Measurements from ENCODE around the gene SHC3.

The SHC3 gene

GRCh38 chr9:89049646-89050045 is 129.0 kb downstream of the SHC3 start:
- H3K4me1 ChIP-seq: peaks cover 0 to 11% (median 4%) of the 10 kb centered on the region in 4 donors
- no peaks in the 10 kb centered on the region for H3K27me3 ChIP-seq
- intact Hi-C loops (cut with DNase I; ENCODE audit: low total_unique reads): no loop called here
- H3K9me3 ChIP-seq: no peaks in the 10 kb centered on the region
- TF ChIP-seq CTCF (IDR thresholded peaks at IDR 0.05): no peak
- no peaks in the 10 kb centered on the region for H3K36me3 ChIP-seq
- no peak overlapping the region for H3K4me3 ChIP-seq
- H3K27ac ChIP-seq: no peak overlapping the region
- DNase-seq: no peak

GRCh38 chr9:89048616-89049015 is 130.0 kb downstream of the SHC3 start:
- intact Hi-C loops (cut with DNase I; ENCODE audit: low total_unique reads): no loop called here
- H3K9me3 ChIP-seq: no peaks in the 10 kb centered on the region
- DNase-seq: no peak

GRCh38 chr9:89047667-89048066 is 131.0 kb downstream of the SHC3 start:
- Histone ChIP-seq H3K9me3 (no peaks in the 10 kb centered on the region), H3K36me3 (no peaks in the 10 kb centered on the region), H3K27ac (no peak overlapping the region), H3K4me1 (peaks cover 0 to 11% (median 4%) of the 10 kb centered on the region in 4 donors), H3K27me3 (no peaks in the 10 kb centered on the region), H3K4me3 (no peak overlapping the region)
- no peak for DNase-seq
- no peak for TF ChIP-seq CTCF (IDR thresholded peaks at IDR 0.05)
- intact Hi-C loops (cut with DNase I; ENCODE audit: low total_unique reads): no loop called here

More at GRCh38 chr9:89048616-89049015, 130.0 kb downstream of the SHC3 start:
- no peak overlapping the region for H3K27ac ChIP-seq
- no peak for TF ChIP-seq CTCF (IDR thresholded peaks at IDR 0.05)
- no peaks in the 10 kb centered on the region for H3K27me3 ChIP-seq
- H3K4me3 ChIP-seq: no peak overlapping the region
- no peaks in the 10 kb centered on the region for H3K36me3 ChIP-seq
- H3K4me1 ChIP-seq: peaks cover 0 to 11% (median 4%) of the 10 kb centered on the region in 4 donors

DNA sequence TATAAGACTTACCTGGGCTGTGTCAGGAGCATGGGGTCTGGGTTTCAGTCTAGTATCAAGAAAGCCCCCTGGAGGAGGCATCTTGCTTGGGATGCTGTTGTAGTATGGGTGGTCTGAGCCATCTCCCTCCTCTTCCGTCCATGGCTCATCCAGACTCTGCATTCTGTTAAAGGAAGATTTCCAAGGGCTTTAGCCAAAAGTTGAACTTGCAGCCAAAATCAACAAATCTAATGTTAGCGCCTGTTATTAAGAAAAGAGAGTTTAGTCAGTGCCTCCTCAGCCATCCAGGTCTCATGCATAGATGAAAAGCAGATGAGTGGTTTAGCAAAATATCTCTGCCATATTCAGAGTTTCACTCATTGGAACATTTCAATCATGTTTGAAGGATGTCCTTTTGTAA is 131.8 kb downstream of the SHC3 start:
- no peak for TF ChIP-seq CTCF (IDR thresholded peaks at IDR 0.05)
- Histone ChIP-seq H3K9me3 (no peaks in the 10 kb centered on the region), H3K27me3 (no peaks in the 10 kb centered on the region), H3K4me3 (no peak overlapping the region), H3K27ac (no peak overlapping the region), H3K4me1 (peaks cover 0 to 11% (median 4%) of the 10 kb centered on the region in 4 donors), H3K36me3 (no peaks in the 10 kb centered on the region)
- intact Hi-C loops (cut with DNase I; ENCODE audit: low total_unique reads): no loop called here
- DNase-seq: no peak

- no peak overlapping the region for H3K27ac ChIP-seq
- H3K4me3 ChIP-seq: no peak overlapping the region
- H3K9me3 ChIP-seq: no peaks in the 10 kb centered on the region
- no peak for TF ChIP-seq CTCF (IDR thresholded peaks at IDR 0.05)
- intact Hi-C loops (cut with DNase I; ENCODE audit: low total_unique reads): no loop called here
- H3K4me1 ChIP-seq: peaks cover 0 to 11% (median 4%) of the 10 kb centered on the region in 4 donors
- H3K36me3 ChIP-seq: no peaks in the 10 kb centered on the region
- H3K27me3 ChIP-seq: no peaks in the 10 kb centered on the region
- no peak for DNase-seq
These were observed 133.7 kb downstream of the SHC3 start for GRCh38 chr9:89044881-89045280.

GRCh38 chr9:89044104-89044503 is 134.5 kb downstream of the SHC3 start:
- no peak for TF ChIP-seq CTCF (IDR thresholded peaks at IDR 0.05)
- peaks cover 0 to 11% (median 4%) of the 10 kb centered on the region in 4 donors for H3K4me1 ChIP-seq
- no peak overlapping the region for H3K4me3 ChIP-seq
- no peak for DNase-seq
- no peaks in the 10 kb centered on the region for H3K9me3 ChIP-seq
- no peaks in the 10 kb centered on the region for H3K27me3 ChIP-seq
- H3K27ac ChIP-seq: no peak overlapping the region
- H3K36me3 ChIP-seq: no peaks in the 10 kb centered on the region
- intact Hi-C loops (cut with DNase I; ENCODE audit: low total_unique reads): no loop called here

All from tibial artery (tissue), 4 donors.